Measurements from ENCODE around the gene IGF1R.

- TF ChIP-seq CTCF (IDR thresholded peaks at IDR 0.05) (no peak), POLR2A (IDR thresholded peaks at IDR 0.05) (no peak)
Observed at GRCh38 chr15:98927022-98927421, 278.7 kb downstream of the IGF1R start.
